HG02970 (cell line): Measurements from ENCODE around the gene TMEM88.
"Not testable (repeated sequence)": the region's sequence is repeated elsewhere in the genome, so short reads cannot be mapped to it uniquely, and the experiment has no call there.

Experiments
- ATAC-seq: cut with Tn5 transposase; IDR thresholded peaks from one replicate; pipeline ENCODE4 v1.9.1; 2021; ENCODE audit warnings: mild to moderate bottlenecking, moderate library complexity, moderate number of reproducible peaks; ENCODE audit not compliant: unreplicated experiment, low FRiP score

Gene TMEM88

DNA sequence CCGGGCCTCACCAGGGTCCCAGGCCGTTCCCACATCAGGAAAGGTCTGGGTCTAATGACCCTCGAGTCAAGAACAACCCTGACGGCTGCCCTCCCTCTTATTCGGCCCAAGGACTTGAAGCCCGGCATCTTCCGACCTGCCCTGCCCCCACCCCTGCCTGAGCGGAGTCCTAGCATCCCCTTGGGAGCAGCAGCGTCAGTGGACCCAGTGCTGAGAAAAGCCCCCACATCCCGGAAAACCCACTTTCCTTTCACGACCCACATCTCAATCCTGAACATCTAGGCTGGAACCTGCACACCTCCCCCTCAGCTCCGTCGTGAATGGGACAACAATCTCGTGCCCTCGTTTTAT, 769 bp downstream of the TMEM88 start:
- ATAC-seq: no peak

DNA sequence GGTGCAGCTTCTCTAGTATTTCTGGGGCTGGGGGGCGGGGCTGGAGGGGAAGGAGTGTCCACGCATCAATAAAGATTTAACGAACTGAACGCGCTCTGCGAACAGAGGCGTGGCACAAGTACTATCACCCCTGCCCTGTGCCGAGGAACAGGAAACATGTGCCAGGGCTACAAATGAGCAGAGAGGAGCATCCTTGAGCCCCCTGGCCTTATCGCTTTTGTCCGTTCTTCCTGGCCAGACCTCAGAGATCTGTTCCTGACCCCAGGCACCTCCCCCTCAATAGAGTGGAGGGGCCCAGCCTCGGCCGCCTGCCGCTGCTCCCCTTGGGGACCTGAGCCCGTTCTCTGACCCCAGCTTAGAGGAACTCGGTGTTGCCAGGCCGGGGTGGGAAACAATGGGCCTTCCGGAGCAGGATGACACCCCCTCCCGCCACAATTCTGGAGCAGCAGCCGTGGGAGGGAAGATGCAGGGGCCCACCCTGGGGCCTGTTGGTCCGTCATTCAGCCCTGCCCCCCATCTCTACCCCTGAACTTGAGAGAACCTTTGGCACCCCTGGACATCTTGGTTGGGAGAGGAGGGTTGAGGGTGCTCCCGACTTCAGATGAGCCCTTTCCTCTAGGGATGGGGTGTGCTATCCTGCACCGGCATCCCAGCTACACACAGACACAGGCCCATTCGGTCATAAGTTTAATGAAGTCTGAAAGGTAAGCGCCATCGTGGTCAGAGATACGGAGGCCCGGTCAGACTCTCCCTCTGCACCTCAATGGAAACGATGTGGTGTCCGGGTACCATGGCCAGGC, 1.3 kb downstream of the TMEM88 start:
- ATAC-seq: no peak

DNA sequence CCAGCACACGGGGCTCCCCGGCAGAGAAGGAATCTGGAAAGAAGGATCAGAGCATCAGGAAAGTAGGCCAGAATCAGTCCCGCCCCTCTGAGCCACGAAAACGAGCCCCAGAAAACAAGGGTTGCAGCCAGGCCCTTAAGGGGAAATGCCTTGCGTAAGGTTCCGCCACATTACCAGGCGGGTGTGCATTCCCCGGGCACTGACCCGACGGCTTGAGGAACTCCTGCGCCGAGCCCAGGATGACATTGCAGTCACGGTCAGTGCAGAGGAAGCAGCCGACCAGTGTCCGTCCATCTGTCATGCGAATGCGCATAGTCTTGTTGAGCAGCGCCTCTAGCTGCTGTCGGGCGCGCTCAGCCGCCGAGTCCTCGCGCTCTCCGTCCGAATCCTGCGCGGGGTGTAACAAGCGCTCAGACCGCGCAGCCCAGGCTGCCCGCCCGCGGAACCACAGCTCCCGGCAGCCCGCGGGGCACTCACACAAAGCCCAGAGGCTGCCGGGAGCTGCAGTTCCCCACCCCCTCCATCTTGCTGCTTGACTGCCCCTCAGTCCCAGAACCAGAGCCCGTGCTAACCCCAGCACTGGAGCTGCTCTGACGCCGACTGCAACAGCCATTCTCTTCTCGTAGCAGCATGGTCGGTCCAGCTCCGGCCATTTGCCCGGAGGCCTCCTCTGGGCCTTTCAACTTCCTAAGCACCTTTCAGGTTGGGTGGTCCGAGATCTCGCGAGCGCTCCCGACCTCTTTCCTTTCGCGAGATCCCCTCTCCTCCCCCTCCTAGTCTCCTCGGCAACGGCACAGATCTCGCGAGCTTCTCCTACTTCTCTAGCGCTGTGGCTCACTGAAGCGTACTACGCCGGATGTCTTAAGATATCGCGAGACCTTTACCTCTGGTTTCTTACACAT, 2.2 kb downstream of the TMEM88 start, which contains the start of gene NAA38:
TSS of gene NAA38 (minus strand) at position 749 of the 902 bp plus-strand sequence. CDS start at position 653, 96 bp downstream.
- ATAC-seq: peak; percentile 82

DNA sequence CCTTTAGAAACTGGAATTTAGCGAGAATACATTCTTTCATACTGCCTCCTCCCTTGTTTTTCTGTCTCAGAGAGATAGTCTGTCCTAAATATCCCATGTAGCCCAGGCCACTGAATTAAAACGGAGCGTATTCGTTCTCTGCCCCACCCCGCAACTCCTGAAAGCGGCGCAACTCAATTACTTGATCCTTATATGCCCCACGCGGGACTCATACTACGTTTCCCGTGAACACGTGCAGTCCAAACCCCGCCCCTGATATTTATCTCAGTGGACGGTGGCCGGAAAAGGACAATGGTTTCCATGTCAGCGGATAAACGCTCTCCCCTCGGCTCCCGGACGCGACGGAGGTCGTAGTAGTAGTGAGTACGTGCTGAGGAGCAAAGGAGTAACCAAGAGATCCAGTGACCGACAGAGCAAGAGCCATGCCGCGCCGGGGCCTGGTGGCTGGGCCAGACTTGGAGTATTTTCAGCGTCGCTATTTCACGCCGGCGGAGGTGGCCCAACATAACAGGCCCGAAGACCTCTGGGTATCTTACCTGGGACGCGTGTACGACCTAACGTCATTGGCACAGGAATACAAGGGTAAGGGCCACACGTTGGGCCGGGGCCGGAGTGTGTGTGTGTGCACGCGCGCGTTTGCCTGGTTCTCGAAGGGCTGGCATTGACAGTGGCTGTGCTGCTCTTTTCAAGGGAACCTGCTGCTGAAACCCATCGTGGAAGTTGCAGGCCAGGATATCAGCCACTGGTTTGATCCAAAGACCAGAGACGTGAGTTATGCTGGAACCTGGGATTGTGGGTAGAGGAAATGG, 3.1 kb downstream of the TMEM88 start, which contains the start of gene CYB5D1:
TSS of gene CYB5D1 (plus strand) at position 291 of the 809 bp plus-strand sequence. CDS start at position 423, 132 bp downstream.
- ATAC-seq: peak; percentile 49

DNA sequence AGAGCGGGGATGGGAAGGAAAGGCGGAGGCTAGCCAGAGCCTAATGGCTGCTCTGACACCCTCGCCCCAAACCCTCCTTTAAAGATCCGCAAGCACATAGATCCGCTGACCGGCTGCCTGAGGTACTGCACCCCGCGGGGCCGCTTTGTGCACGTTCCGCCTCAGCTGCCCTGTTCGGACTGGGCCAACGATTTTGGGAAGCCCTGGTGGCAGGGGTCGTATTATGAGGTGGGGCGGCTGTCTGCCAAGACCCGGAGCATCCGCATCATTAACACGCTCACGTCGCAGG, 3.6 kb downstream of the TMEM88 start:
- ATAC-seq: no peak

DNA sequence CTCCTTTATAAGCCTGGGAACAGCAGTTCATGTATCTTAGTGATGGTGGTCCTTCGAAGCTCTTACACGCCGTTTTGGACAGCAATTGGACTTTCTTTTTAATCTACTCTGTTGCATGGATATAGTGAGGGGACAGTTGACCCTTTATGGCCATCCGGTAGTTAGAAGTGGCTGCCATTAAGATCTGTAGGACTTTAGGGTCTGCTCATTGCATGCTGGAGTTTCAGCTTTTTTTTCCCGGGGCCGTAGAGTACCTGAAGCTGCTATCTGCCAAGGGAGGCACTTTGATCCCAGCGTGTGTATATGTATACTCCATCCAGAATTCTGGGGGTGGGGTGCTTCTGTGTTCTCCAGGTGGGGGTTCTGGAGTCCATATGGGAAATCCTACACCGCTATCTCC, 4.2 kb downstream of the TMEM88 start:
- no peak for ATAC-seq

DNA sequence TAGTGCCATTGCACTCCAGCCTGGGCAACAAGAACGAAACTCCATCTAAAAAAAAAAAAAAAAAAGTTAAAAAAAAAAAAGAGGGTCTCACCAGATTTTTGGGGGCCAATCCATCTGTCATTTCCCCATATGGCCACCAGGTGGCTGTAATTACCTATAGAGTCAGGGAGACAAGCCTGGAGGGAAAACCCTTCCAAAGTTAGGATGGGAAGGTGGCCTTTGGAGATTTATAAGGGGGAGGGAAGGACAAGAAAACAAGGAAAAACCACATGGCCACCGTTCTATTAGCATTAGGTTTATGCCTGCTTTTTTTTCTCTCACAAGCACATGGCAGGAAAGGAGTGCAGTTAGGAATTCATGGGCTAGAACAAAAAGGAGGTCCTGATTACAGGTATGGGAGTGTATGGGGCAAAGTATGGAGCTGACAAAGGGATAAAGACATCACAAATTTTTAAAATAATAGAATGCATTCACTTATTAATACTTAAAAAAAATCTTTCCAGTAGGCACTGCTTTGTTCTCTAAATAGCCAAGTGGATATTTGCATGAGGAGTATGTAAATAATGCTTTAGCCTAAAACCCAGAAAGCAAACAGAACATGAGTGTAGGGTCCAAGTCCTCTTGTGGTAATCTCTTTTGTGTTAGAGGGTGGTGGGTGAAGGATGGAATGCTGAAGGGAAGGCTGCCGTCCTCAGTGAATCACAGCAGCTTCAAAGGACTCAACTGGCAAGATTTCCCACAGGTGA, 8.0 kb downstream of the TMEM88 start:
- no peak for ATAC-seq

DNA sequence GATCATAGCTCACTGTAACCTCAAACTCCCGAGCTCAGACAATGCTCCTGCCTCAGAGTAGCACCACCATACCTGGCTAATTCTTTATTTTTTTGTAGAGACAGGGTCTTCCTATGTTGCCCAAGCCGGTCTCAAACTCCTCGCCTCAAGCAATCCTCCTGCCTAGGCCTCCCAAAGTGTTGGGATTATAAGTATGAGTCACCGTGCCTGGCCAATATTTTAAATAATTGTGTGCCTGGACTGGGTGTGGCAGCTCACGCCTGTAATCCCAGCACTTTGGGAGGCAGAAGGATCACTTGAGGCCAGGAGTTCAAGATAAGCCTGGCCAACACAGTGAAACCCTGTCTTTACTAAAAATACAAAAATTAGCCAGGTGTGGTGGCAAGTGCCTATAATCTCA, 9.5 kb downstream of the TMEM88 start:
- not testable (repeated sequence) for ATAC-seq

DNA sequence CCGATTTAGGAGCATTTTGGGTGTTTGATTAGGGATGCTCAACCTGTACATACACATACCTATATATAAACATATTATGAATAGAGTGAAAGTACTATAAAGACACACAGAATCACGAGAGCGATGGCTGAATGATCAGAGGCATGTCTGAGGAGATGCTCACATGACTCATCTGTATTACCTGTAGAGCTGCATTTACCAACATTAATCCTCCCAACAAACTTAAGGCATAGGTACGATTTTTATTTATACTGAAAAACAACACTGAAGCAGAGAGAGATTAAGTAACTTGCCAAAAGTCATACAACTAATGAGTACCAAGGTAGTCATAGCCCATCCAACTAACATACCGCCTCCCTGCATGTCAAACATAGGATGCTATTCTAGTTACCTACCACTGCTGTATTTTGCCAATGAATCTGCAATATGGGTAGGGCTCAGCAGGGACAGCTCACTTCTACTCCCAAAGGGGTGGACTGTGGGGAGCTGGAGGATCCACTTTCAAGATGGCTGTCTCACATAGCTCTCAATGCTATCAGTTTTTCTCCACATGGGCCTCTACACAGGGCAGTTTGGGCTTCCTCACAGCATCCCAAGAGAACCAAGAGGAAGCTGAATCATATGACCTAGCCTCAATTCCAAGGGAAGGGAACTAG, 10.3 kb downstream of the TMEM88 start:
- no peak for ATAC-seq

DNA sequence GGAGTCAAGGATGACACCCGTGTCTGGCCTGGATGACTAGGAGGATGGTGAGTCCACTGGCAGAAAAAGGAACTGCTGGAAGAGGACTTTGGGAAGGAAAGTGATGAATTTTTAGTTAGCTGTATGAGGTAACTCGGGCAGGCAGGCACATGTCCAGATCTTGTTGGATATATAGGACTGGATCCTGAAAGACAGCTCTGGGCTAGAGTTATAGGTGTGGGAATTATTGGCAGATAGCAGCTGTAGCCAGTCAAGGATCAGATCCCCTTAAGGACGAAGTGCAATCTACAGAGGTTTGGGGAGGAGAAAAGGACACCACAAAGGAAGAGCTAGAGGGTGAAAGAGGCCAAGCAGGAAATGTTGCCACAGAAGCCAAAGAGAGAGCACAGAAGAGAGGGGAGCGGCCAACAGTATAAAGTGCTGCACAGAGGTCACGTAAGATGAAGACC, 13.0 kb downstream of the TMEM88 start:
- ATAC-seq: no peak

DNA sequence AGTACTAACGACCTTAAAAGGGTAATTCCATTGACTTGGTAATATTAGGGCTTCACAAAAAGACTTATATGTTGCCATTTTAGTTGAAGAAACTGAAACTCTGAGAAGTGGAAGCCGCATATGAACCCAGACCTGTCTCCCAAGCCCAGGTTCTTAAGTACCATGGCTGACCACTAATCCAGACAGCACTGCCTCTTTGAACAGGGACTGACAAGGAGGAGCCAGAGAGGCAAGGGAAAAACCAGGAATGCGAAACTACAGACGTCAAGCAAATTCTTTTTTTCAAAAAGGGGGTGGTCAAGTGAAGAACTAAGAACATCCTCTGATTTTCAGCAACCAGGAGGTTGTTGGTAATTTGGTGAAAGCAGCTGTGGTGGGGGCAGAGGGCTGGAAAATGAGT, 18.2 kb downstream of the TMEM88 start:
- no peak for ATAC-seq

DNA sequence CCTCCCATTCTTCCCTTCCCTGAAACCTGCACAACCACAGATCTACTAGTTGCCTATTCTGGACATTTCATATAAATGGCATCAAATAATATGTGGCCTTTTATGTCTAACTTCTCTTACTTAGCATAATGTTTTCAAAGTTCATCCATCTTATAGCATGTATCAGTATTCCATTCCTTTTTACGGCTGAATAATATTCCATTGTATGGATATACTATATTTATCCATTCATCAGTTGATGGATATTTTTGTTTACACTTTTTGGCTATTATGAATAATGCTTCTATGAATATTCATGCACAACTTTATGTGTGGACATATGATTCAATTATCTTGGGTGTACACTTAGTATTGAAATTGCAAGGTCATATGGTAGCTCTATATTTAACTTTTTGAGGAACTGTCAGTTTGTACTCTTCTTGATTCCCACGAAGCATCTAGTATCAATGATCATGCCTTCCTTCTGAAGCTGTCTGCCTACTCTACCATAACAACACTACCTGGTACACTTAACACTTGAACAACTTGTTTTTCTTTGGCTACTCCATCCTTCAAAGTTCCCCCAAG, 21.0 kb downstream of the TMEM88 start:
- no peak for ATAC-seq

DNA sequence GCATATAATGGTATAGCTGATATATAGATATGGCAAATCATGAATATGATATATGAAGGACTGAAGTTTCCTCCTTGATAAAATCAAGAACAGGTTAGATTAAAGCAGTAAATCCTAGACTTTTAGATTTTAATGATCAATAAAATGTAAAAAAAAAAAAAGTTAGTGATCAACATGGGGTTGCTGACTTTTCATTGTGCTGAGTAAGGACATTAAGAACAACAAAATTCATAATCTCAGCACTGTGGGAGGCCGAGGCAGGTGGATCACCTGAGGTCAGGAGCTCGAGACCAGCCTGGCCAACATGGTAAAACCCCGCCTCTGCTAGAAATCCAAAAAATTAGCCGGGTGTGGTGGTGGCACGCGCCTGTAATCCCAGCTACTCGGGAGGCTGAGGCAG, 23.4 kb downstream of the TMEM88 start:
- ATAC-seq: no peak

DNA sequence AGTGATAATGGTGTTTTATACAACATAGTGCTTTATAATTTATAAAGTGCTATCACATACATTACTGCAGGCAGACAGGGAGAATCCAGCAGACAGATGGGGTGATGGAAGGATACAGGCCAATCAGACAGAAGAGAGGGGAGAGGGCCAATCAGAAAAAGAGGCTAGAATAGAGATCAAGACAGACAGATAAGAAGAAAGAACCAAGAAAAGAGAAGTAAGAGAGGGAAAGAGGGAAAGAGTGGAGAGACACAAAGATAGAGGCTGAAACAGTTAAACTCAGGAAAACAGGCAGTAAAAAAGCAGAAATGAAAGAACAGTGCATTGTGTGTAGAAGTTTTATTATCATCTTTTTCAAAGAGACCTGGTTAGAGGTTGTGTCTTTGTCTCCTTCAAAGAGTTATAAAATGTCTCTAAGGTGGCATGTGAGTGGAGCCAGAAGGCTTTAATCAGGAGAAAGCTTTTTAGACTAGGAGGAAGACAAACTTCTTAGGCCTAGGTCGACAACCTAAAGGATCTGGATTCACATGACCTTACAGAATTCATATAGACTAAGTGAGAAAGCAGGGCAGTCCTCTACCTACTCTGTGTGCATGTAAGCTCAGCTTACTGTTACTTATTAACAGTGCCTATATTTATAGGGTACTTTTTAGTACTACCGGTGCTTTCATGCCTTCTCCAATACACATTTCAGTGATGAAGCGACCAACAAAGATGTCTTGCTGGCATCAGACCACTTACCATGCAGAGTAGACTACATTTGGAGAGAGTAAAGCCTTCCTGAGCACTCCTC, 25.4 kb downstream of the TMEM88 start:
- no peak for ATAC-seq

DNA sequence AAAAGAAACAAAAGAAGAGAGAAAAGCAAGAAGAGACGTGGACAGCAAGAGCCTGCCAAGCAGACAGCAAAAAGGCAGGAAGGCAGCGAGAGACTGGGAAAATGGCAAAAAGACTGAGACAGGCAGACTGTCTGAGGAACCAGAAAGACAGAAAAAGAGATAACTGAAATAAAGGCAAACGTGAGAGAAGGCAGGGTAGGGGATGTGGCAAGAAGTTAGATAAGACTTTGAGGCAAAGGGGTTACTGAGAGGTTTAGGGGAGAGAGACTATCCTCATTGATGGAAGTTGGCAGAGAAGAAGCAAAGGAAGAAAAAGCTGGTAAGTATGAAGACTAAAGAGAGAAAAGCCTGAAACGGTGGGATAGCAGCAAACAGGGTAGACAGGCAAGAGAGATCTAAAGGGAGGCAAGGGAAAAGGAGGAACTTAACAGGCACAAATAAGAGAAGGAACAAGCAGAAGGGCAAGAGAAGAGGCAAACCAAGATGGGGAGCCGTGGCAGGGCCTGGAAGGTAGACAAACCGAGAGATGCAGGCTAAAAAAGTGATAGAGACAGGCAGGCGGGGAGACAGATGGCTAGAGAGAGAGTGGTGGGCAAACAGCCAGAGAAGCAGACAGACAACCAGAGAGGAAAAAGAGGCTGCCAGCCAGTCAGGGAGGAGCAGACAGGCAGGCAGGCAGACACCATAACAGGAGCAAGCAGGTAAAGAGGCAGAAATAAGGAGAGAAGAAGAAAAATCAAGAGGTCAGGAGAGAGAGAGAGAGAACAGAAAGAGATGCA, 26.6 kb downstream of the TMEM88 start:
- ATAC-seq: no peak

DNA sequence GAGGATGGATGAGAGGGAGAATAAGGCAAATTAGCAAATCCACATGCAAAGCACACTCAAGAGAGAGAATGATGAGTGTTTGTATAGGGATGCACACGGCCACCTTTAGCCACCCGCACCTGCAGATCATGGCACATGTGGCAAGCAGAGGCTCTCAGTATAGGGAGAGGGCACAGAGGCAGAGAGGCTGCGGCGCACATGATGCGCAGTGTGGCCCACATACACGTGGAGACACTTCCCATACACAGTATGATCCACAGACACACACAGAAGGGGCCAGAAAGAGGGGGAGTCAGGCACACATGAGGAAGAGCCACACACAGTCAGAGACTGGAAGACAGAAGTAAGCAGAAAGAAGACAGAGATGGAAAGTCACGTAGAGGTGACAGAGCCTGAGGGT, 27.2 kb downstream of the TMEM88 start:
- ATAC-seq: no peak

DNA sequence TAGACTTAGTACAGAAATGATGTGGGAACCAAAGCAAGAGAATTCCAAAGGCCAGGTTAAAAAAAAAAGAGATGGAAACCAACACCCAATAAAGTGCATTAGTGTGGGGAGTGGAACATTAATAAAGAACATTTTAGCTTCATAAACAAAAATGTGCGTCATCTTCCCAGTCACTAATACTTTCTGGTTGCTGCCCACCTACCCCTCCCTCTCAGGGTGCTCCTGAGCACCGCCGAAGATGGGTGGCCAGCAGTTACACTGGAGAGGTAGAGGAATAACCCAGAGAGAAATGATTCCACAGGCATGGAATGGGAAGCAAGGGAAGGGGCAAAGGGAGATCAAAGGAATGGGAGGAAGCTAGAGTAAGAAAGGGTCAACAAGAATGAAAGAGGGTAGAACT, 27.8 kb downstream of the TMEM88 start:
- ATAC-seq: no peak
